ENCODE data around the gene SH3D21.

- no peak for TF ChIP-seq CTCF (tag by site-specific recombination; IDR thresholded peaks at IDR 0.05)
- no peak for TF ChIP-seq ZNF558 (tag by site-specific recombination; IDR thresholded peaks at IDR 0.05)
- TF ChIP-seq ZNF768 (tag by site-specific recombination; IDR thresholded peaks at IDR 0.05), result no peak
- no peak for TF ChIP-seq ZNF362 (tag by site-specific recombination; IDR thresholded peaks at IDR 0.05)
- no peak for TF ChIP-seq REST (tag by site-specific recombination; IDR thresholded peaks at IDR 0.05)
- no peak for TF ChIP-seq INSM2 (tag by site-specific recombination; IDR thresholded peaks at IDR 0.05)
- TF ChIP-seq ZNF639 (tag by site-specific recombination; IDR thresholded peaks at IDR 0.05), result no peak
- TF ChIP-seq SP2 (tag by site-specific recombination; IDR thresholded peaks at IDR 0.05), result no peak
- no peak for TF ChIP-seq ZNF433 (tag by site-specific recombination; IDR thresholded peaks at IDR 0.05; ENCODE audit: low read depth)
- no peak for TF ChIP-seq ATF2 (tag by site-specific recombination; IDR thresholded peaks at IDR 0.05; ENCODE audit: low read depth)
- no peak for TF ChIP-seq ZFP41 (tag by site-specific recombination; IDR thresholded peaks at IDR 0.05; ENCODE audit: borderline replicate concordance)
Measured at GRCh38 chr1:36339615-36340014, 33.4 kb downstream of the SH3D21 start.

All from HEK293 (cell line).